ENCODE data around the gene GPI. TPM values are rescaled to one million over a fixed set of nuclear protein-coding genes. Genes with fewer than 3 reads are reported as not detected.
"Not testable (repeated sequence)": the region's sequence is repeated elsewhere in the genome, so short reads cannot be mapped to it uniquely, and the experiment has no call there.

GPI gene
- total RNA-seq, 1 donor from 2014 or later: 136 TPM

DNA sequence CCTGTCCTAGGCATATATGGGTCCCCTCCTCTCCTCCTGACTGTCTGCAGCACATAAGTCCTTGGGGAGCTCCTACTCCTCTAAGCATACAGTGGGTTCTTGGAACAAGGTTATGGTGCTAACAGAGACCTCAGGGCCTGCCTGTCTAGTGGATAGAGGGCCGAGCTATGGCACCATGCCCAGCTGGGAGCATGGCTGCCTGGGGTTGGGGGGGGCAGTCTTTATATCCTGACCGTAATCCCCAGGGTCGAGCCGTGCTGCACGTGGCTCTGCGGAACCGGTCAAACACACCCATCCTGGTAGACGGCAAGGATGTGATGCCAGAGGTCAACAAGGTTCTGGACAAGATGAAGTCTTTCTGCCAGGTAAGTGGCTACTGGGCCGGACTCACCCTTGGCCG is 3.3 kb downstream of the GPI start:
- no peaks in the 10 kb centered on the region for H3K27me3 ChIP-seq (ENCODE audit: low read depth)
- no peak overlapping the region for H3K4me3 ChIP-seq
- H3K4me1 ChIP-seq: peaks cover 27% of the 10 kb centered on the region
- TF ChIP-seq, protein P1, sequence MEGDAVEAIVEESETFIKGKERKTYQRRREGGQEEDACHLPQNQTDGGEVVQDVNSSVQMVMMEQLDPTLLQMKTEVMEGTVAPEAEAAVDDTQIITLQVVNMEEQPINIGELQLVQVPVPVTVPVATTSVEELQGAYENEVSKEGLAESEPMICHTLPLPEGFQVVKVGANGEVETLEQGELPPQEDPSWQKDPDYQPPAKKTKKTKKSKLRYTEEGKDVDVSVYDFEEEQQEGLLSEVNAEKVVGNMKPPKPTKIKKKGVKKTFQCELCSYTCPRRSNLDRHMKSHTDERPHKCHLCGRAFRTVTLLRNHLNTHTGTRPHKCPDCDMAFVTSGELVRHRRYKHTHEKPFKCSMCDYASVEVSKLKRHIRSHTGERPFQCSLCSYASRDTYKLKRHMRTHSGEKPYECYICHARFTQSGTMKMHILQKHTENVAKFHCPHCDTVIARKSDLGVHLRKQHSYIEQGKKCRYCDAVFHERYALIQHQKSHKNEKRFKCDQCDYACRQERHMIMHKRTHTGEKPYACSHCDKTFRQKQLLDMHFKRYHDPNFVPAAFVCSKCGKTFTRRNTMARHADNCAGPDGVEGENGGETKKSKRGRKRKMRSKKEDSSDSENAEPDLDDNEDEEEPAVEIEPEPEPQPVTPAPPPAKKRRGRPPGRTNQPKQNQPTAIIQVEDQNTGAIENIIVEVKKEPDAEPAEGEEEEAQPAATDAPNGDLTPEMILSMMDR (IDR thresholded peaks at IDR 0.05): no peak
- no peak for ATAC-seq
- intact Hi-C loops (cut with DNase I): no loop called here
- no peak for DNase-seq
- no peak overlapping the region for H3K27ac ChIP-seq
- H3K9me3 ChIP-seq: no peaks in the 10 kb centered on the region
- H3K36me3 ChIP-seq: peaks cover 64% of the 10 kb centered on the region

DNA sequence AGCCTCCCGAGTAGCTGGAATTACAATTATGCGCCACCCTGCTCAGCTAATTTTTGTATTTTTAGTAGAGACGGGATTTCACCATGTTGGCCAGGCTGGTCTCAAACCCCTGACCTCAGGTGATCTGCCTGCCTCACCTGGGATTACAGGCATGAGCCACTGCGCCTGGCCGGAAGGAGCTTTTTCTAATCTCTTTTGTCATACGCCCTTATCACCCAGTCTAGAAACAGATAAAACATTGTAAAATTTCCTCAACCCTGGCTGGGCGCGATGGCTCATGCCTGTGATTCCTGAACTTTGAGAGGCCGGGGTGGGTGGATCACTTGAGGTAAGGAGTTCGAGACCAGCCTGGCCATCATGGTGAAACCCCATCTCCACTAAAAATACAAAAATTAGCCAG is 4.2 kb downstream of the GPI start:
- ATAC-seq; intact Hi-C loops (cut with DNase I); H3K9me3 ChIP-seq; H3K27me3 ChIP-seq (ENCODE audit: low read depth); H3K27ac ChIP-seq; H3K4me3 ChIP-seq; DNase-seq: not testable (repeated sequence)
- peaks cover 27% of the 10 kb centered on the region for H3K4me1 ChIP-seq
- peaks cover 70% of the 10 kb centered on the region for H3K36me3 ChIP-seq

DNA sequence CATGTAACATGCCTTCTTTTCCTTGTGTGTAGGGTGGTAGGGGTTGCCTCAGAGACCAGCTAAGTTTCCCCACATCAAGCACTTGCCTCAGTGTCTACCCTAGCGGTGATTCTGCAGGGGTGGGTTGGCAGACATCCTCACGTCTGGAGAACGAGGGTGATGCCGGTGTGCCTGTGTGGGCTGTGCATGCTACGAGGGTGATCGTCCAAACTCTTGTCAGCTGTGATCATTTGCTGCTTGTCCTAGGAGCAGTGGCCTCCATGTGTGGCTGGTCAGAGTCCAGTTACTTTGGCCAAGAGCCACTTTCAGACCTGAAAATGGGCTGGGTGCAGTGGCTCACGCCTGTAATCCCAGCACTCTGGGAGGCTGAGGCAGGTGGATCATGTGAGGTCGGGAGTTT is 5.1 kb downstream of the GPI start:
- ATAC-seq: no peak
- H3K27me3 ChIP-seq (ENCODE audit: low read depth): no peaks in the 10 kb centered on the region
- intact Hi-C loops (cut with DNase I): no loop called here
- peaks cover 80% of the 10 kb centered on the region for H3K36me3 ChIP-seq
- H3K4me1 ChIP-seq: peaks cover 20% of the 10 kb centered on the region
- no peak overlapping the region for H3K4me3 ChIP-seq
- no peaks in the 10 kb centered on the region for H3K9me3 ChIP-seq
- DNase-seq: no peak
- TF ChIP-seq, protein P1 (IDR thresholded peaks at IDR 0.05): no peak
- no peak overlapping the region for H3K27ac ChIP-seq

DNA sequence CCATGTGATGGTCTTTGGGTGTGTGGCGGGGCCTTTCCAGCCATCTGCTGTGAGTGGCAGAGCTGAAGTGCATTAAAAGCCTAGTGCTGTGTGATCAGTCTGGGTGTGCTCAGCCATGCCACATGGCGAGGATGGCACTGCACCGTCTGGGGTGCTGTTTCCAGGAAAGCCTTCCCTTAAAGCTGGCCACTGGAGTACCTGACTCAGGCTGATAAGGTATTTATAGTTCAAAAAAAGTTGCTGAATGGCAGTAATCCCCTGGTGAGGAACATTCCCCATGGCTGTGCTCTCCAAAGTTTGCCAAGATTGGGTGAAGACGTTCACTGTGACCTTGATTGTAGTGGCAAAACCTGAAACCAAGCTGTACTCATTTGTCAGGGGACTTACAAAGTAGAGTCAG is 6.0 kb downstream of the GPI start:
- Histone ChIP-seq H3K4me1 (peaks cover 17% of the 10 kb centered on the region), H3K9me3 (no peaks in the 10 kb centered on the region), H3K36me3 (peaks cover 88% of the 10 kb centered on the region), H3K27me3 (ENCODE audit: low read depth) (no peaks in the 10 kb centered on the region), H3K4me3 (no peak overlapping the region), H3K27ac (no peak overlapping the region)
- DNase-seq: no peak
- ATAC-seq: no peak
- TF ChIP-seq, protein P1 (IDR thresholded peaks at IDR 0.05): no peak
- intact Hi-C loops (cut with DNase I): no loop called here

DNA sequence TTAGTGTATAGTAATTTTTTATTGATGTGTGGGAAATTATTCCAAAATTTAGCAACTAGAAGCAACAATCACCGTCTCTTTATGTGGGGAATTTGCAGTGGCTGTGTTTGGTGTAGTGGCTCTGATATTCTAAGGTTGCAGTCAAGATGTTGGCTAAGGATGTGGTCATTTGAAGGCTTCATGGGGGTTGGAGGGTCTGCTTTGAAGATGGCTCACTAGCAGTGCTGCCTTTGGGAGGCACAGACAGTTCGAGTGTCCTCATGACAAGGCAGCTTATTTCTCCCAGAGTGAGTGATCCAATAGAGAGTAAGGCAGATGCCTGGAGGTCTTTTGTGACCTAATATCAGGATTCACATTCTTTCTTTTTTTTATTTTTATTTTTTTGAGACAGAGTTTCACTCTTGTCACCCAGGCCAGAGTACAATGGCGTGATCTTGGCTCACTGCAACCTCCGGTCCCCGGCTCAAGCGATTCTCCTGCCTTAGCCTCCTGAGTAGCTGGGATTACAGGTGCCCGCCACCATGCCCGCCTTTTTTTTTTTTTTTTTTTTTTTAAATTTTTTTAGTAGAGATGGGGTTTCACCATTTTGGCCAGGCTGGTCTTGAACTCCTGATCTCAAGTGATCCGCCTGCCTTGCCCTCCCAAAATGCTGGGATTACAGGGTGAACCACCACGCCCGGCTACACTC is 8.7 kb downstream of the GPI start:
- Histone ChIP-seq H3K36me3 (peaks cover 91% of the 10 kb centered on the region), H3K27me3 (ENCODE audit: low read depth) (no peaks in the 10 kb centered on the region), H3K4me3 (no peak overlapping the region), H3K27ac (no peak overlapping the region), H3K4me1 (no peaks in the 10 kb centered on the region), H3K9me3 (no peaks in the 10 kb centered on the region)
- intact Hi-C loops (cut with DNase I): no loop called here
- ATAC-seq (no peak), DNase-seq (no peak)
- TF ChIP-seq, protein P1 (IDR thresholded peaks at IDR 0.05): no peak

DNA sequence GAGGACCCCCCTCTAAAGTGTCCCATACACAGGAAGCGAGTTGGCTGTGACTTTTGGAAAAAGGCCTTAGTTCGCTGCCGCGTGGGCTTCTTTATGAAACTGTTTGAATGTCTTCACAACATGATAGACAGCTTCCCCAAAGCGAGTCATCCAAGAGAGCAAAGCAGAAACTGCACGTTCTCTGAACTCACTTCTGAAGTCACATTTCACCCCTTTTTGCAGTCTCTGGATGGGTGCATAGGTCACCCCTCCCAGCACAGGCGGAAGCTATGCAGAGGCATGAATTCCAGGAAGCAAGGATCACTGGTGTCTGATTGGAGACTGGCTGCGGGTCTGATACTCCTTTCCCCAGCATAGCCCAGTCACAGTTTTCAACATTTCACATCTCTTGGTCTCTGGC is 10.6 kb downstream of the GPI start:
- H3K27me3 ChIP-seq (ENCODE audit: low read depth): no peaks in the 10 kb centered on the region
- peaks cover 91% of the 10 kb centered on the region for H3K36me3 ChIP-seq
- H3K9me3 ChIP-seq: no peaks in the 10 kb centered on the region
- ATAC-seq: peak; percentile 63 to 68
- TF ChIP-seq, protein P1 (IDR thresholded peaks at IDR 0.05): no peak
- DNase-seq: no peak
- H3K27ac ChIP-seq: no peak overlapping the region
- intact Hi-C loops (cut with DNase I): no loop called here
- no peak overlapping the region for H3K4me3 ChIP-seq
- H3K4me1 ChIP-seq: no peaks in the 10 kb centered on the region
